ENCODE results near the gene ALG5. TPM values are rescaled to one million over a fixed set of nuclear protein-coding genes. Genes with fewer than 3 reads are reported as not detected.

ALG5 gene
- total RNA-seq, 4 donors from 2014 or later = 9.8 to 20.9 (median 13.2) TPM

- Histone ChIP-seq H3K36me3 (peaks cover 0 to 32% of the 10 kb centered on the region in 2 donors), H3K27me3 (no peaks in the 10 kb centered on the region), H3K4me1 (no peaks in the 10 kb centered on the region), H3K9me3 (no peaks in the 10 kb centered on the region), H3K4me3 (no peak overlapping the region), H3K27ac (no peak overlapping the region)
- TF ChIP-seq CTCF (IDR thresholded peaks at IDR 0.05 in 4 of 5, conservative IDR thresholded peaks at IDR 0.05 in 1 of 5) = no peak
- TF ChIP-seq POLR2A (IDR thresholded peaks at IDR 0.05) = no peak
- intact Hi-C loops (cut with DNase I; ENCODE audit: low total_unique reads) = no loop called here
- no peak for ATAC-seq
- in situ Hi-C loops (cut with MboI; ENCODE audit: low sequenced_read_pairs in 4 of 4) = no loop called here
- DNase-seq = no peak
Observed at GRCh38 chr13:36950330-36950729, 48.8 kb downstream of the ALG5 start.

GRCh38 chr13:36945078-36945477, 54.1 kb downstream of the ALG5 start:
- intact Hi-C loops (cut with DNase I; ENCODE audit: low total_unique reads) = no loop called here
- TF ChIP-seq POLR2A (IDR thresholded peaks at IDR 0.05) = no peak
- TF ChIP-seq CTCF (IDR thresholded peaks at IDR 0.05 in 4 of 5, conservative IDR thresholded peaks at IDR 0.05 in 1 of 5) = no peak
- no peak for ATAC-seq
- Histone ChIP-seq H3K9me3 (no peaks in the 10 kb centered on the region), H3K27ac (no peak overlapping the region), H3K4me3 (no peak overlapping the region), H3K36me3 (peaks cover 0 to 9% of the 10 kb centered on the region in 2 donors), H3K4me1 (no peaks in the 10 kb centered on the region), H3K27me3 (no peaks in the 10 kb centered on the region)
- DNase-seq = no peak
- in situ Hi-C loops (cut with MboI; ENCODE audit: low sequenced_read_pairs in 4 of 4) = no loop called here

- in situ Hi-C loops (cut with MboI; ENCODE audit: low sequenced_read_pairs in 4 of 4) = no loop called here
- no peak for DNase-seq
- Histone ChIP-seq H3K27me3 (no peaks in the 10 kb centered on the region), H3K27ac (no peak overlapping the region), H3K4me1 (peaks cover 0 to 5% of the 10 kb centered on the region in 2 donors), H3K36me3 (no peaks in the 10 kb centered on the region), H3K9me3 (no peaks in the 10 kb centered on the region), H3K4me3 (no peak overlapping the region)
- intact Hi-C loops (cut with DNase I; ENCODE audit: low total_unique reads) = no loop called here
- TF ChIP-seq CTCF (IDR thresholded peaks at IDR 0.05 in 4 of 5, conservative IDR thresholded peaks at IDR 0.05 in 1 of 5) (no peak), POLR2A (IDR thresholded peaks at IDR 0.05) (no peak)
- ATAC-seq = no peak
Observed at GRCh38 chr13:36925603-36926002, 73.5 kb downstream of the ALG5 start.

- ATAC-seq (no peak), DNase-seq (no peak)
- peaks cover 0 to 8% of the 10 kb centered on the region in 2 donors for H3K4me1 ChIP-seq
- H3K4me3 ChIP-seq = no peak overlapping the region
- H3K9me3 ChIP-seq = no peaks in the 10 kb centered on the region
- intact Hi-C loops (cut with DNase I; ENCODE audit: low total_unique reads) = no loop called here
- no peak for TF ChIP-seq CTCF (IDR thresholded peaks at IDR 0.05 in 4 of 5, conservative IDR thresholded peaks at IDR 0.05 in 1 of 5)
- no peak overlapping the region for H3K27ac ChIP-seq
- in situ Hi-C loops (cut with MboI; ENCODE audit: low sequenced_read_pairs in 4 of 4) = no loop called here
- H3K27me3 ChIP-seq = no peaks in the 10 kb centered on the region
- H3K36me3 ChIP-seq = no peaks in the 10 kb centered on the region
Observed at GRCh38 chr13:36924001-36924400, 75.1 kb downstream of the ALG5 start.

GRCh38 chr13:36921631-36922301, 77.4 kb downstream of the ALG5 start:
- ATAC-seq = no peak
- intact Hi-C loops (cut with DNase I; ENCODE audit: low total_unique reads) = loop anchor here (2.0 kb wide), 1 partner anchor 77 kb away; the partner anchor contains the start of gene ALG5
- in situ Hi-C loops (cut with MboI; ENCODE audit: low sequenced_read_pairs in 4 of 4) = no loop called here

More at GRCh38 chr13:36921631-36922301, 77.4 kb downstream of the ALG5 start:
- Histone ChIP-seq H3K36me3 (no peaks in the 10 kb centered on the region), H3K27ac (no peak overlapping the region), H3K4me1 (peaks cover 8 to 21% of the 10 kb centered on the region in 2 donors), H3K4me3 (no peak overlapping the region), H3K9me3 (no peaks in the 10 kb centered on the region), H3K27me3 (no peaks in the 10 kb centered on the region)
- no peak for DNase-seq
- TF ChIP-seq POLR2A (IDR thresholded peaks at IDR 0.05) (no peak), CTCF (IDR thresholded peaks at IDR 0.05 in 4 of 5, conservative IDR thresholded peaks at IDR 0.05 in 1 of 5) (no peak)

Data from gastrocnemius medialis (tissue), 4 donors.